ENCODE data around the gene WDR1.

The WDR1 gene

GRCh38 chr4:10034612-10035104 lies 81.9 kb downstream of the WDR1 start:
- DNase-seq: no peak

DNA sequence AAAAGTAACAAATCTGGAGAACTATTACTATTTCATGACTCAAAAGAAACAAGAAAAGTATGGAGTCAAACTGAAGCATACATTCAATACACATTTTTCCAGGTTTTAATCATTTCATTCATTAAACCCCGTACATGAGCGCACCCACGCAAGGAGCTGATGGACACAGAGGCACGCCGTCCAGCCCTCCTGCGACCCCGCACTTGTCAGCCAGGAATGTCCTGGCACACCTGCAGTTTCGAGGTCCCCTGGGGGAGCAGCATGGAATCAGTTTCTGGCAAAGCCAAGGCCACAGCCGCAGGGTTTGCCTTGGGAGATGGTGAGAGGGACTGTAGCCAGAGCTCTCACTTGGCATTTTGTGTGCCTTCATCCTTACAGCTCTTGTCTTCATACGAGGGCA lies 82.5 kb downstream of the WDR1 start:
- DNase-seq: no peak

DNA sequence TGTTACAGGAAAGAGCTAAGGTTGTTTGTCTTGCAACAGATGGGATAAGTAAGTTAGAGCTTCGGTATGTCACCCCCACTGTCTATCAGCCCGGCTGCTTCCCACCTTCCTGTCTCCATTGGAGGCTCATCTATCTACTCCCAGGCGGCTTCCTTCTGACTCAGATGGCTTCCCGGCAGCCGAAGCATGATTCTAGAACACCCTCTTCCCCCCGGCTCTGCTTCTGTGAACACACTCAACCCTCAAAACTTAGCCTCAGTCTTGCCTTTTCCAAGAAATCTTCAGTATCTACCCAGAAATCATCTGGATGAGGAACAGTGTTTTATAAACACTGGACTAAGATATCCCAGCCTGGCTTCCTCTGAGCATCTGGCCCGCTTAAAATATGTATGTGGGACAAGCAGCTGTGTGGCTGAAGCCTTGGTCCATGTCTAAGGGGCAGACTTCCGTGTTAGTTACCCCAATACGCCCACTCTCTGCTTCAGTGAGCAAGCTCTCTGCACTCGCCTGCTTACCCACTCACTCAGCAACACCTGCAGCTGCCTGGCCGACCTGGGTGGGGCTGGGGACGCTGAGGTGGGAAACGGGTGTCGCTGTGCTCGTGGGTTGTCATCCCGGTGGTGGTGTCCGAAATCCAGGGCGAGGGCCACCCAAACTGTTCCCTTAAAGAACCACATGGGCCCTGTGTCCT lies 83.3 kb downstream of the WDR1 start:
- DNase-seq: peak; percentile 65

DNA sequence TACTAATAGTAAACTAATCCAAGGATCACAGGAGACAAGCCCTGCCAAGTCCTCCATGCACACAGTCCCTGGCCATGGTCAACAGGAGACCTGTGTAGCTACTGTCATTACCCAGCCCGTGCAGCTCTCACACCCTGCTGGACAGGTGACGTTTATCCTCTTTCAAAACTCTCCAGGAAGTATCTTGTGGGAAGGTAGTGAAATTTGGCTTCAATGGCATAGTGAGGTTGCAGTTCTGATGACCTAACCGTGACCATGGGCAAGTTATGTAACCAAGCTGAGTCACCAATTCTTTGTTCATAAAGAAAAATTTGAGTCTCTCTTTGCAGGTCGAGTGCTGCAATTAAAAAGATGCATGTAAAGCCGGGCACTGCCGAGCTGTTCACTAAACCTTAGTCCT lies 84.0 kb downstream of the WDR1 start:
- DNase-seq: peak; percentile 38

GRCh38 chr4:10031668-10032590 lies 84.7 kb downstream of the WDR1 start:
- DNase-seq: no peak

- DNase-seq: no peak
Measured at GRCh38 chr4:10030972-10031667, 85.5 kb downstream of the WDR1 start.

DNA sequence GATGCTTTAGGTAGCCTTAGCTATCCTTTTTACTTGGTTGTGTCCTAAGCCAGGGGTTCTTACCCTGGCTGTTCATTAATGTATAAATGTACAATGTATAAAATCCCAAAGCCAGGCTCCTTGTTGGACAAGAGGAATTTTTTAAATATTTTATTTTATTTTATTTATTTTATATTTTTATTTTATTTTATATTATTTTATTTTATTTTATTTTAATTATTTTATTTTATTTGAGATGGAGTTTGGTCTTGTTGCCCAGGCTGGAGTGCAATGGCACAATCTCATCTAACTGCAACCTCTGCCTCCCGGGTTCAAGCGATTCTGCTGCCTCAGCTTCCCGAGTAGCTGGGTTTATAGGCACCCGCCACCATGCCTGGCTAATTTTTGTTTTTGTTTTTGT lies 87.2 kb downstream of the WDR1 start:
- no peak for DNase-seq

- no peak for DNase-seq
Measured at GRCh38 chr4:10028910-10029309, 87.7 kb downstream of the WDR1 start.

DNA sequence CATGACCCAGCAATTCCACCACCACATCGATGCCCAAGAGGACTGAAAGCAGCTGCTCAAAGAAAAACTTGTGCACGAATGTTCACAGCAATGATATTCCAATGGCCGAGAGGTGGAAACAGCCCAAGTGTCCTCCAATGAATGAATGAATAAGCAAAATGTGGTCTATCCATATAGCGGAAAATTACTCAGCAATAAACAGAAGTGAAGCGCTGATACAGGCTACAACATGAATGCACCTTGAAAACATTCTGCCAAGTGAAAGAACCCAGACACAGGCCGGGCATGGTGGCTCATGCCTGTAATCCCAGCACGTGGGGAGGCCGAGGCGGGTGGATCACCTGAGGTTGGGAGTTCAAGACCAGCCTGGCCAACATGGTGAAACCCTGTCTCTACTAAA lies 90.1 kb downstream of the WDR1 start:
- no peak for DNase-seq

DNA sequence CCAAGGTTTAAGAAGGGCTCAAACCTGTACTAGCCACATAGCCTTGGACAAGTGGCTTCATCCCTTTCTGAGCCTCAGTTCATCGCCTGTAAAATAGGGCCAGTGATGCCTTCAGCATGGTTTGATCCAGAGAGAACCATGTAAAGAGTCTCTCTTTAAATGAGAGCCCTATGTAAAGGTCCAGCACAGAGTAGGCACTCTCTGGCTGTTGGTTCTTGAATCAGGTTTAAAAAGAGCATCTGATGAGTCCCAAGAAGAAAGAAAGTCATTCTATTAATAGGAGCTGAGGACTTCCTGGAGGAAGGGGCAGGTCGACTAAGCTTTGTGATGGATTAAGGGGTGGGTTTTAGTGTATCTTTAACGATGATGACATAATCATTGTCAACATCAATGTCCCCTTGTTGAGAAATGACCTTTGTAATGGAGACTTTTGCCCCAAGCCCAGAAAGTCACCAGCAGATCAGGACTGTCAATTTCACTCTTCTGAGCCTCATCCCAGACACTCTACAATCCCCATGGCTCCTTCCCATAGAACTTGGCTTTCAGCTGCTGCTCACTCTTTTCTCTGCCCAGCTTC lies 91.3 kb downstream of the WDR1 start:
- DNase-seq: no peak

Data from CD4-positive, alpha-beta T cell treated with Interferon gamma for 1 hour (primary cell).